ENCODE measurements around the gene EXOSC3.
"Not testable (repeated sequence)": the region's sequence is repeated elsewhere in the genome, so short reads cannot be mapped to it uniquely, and the experiment has no call there.

Gene EXOSC3

DNA sequence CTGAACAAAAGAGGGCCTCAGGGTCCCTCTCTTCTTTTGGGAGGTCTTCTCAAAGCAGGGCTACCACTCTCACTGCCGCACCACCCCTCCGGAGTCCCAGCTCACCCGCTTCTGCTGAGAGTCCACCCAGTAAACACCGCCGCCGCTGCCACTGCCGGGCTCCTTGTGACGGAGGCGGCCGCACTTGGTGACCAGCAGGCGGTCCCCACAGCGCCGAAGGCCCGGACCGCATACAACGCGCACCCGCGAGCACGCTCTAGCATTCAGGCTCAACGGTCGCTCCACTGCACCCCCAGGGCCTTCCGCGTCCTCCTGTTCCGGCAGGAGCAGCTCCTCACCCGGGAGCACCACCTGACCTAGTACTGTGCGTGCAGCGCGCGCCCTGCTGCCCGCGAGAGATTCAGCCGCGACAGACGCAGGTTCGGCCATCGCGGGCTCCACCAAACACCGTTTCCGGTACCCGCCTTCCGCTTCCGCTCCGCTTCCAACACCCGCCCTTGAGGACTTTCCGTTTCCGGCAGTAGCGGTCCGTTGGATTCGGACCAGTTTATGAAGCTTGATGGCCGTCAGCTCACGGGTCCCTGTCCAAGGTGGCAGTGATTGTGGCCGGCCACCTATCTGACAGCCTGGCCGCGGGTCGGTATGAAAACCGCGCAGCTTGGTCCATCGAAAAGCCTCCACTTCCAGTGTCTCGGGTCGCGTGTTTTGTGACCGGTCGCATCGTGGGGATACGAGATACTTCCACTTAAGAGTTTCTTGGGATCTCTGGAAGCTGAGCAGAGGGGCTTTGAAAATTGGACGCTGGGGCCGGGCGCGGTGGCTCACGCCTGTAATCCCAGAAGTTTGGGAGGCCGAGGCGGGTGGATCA is at the start of gene EXOSC3:
Gene EXOSC3, minus strand, starts transcription at position 449 of the 868 bp plus-strand sequence. Its CDS starts 20 bp downstream, at position 429.
- peaks cover 53% of the 10 kb centered on the region for H3K36me3 Mint-ChIP-seq
- H3K4me3 Mint-ChIP-seq: peak within 1 kb of the TSS; percentile 99
- peaks cover 30% of the 10 kb centered on the region for H3K4me1 Mint-ChIP-seq
- no peaks in the 10 kb centered on the region for H3K9me3 Mint-ChIP-seq
- peak; percentile 93 for ATAC-seq
- peak; percentile 75 to 95 for DNase-seq (ENCODE audit: low spot score in 2 of 2)
- peak within 1 kb of the TSS; percentile 99 for H3K27ac Mint-ChIP-seq

- DNase-seq (ENCODE audit: low spot score in 2 of 2) (no peak), ATAC-seq (no peak)
- Mint-ChIP-seq H3K36me3 (peaks cover 61% of the 10 kb centered on the region), H3K4me1 (no peaks in the 10 kb centered on the region), H3K27ac (peak overlapping the region; percentile 27), H3K4me3 (no peak overlapping the region), H3K9me3 (peaks cover 3% of the 10 kb centered on the region)
Measured at GRCh38 chr9:37827483-37828165, 42.8 kb upstream of the EXOSC3 start.

- not testable (repeated sequence) for H3K4me1 Mint-ChIP-seq; DNase-seq (ENCODE audit: low spot score in 2 of 2); H3K9me3 Mint-ChIP-seq; H3K27ac Mint-ChIP-seq; ATAC-seq; H3K4me3 Mint-ChIP-seq
- H3K36me3 Mint-ChIP-seq: peaks cover 81% of the 10 kb centered on the region
Measured at GRCh38 chr9:37825174-37825573, 40.3 kb upstream of the EXOSC3 start.

GRCh38 chr9:37820142-37820541 is 35.3 kb upstream of the EXOSC3 start:
- no peaks in the 10 kb centered on the region for H3K4me1 Mint-ChIP-seq
- peaks cover 57% of the 10 kb centered on the region for H3K36me3 Mint-ChIP-seq

DNA sequence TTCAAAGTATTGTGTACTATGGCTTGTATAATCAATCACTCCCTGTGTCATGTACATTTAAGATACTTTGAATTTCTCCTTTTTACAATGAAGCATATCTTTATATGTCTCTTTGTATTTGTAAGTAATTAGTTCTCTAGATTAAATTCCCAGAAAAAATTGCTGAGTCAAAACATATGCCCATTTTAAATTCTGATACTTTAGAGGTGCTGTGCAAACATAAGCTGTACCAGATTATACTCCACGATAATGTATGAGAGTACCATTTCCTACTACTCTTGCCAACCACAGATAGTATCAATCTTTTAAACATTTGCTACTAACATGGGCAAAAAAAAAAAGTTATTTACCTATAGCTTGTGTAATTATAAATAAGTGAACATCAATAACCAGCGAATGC is 34.0 kb upstream of the EXOSC3 start:
- no peak for ATAC-seq
- Mint-ChIP-seq H3K36me3 (peaks cover 44% of the 10 kb centered on the region), H3K4me3 (no peak overlapping the region)

More at GRCh38 chr9:37820142-37820541, 35.3 kb upstream of the EXOSC3 start:
- DNase-seq (ENCODE audit: low spot score in 2 of 2) (no peak), ATAC-seq (no peak)
- no peak overlapping the region for H3K27ac Mint-ChIP-seq
- H3K9me3 Mint-ChIP-seq: peaks cover 3% of the 10 kb centered on the region
- no peak overlapping the region for H3K4me3 Mint-ChIP-seq

GRCh38 chr9:37812773-37813379 is 28.0 kb upstream of the EXOSC3 start:
- H3K36me3 Mint-ChIP-seq: peaks cover 6% of the 10 kb centered on the region
- no peak overlapping the region for H3K4me3 Mint-ChIP-seq
- ATAC-seq (no peak), DNase-seq (ENCODE audit: low spot score in 2 of 2) (no peak)
- no peaks in the 10 kb centered on the region for H3K9me3 Mint-ChIP-seq
- H3K27ac Mint-ChIP-seq: peak overlapping the region; percentile 42
- peaks cover 5% of the 10 kb centered on the region for H3K4me1 Mint-ChIP-seq

More for the DNA sequence above, 34.0 kb upstream of the EXOSC3 start:
- no peak overlapping the region for H3K27ac Mint-ChIP-seq
- no peak for DNase-seq (ENCODE audit: low spot score in 2 of 2)
- H3K9me3 Mint-ChIP-seq: no peaks in the 10 kb centered on the region
- no peaks in the 10 kb centered on the region for H3K4me1 Mint-ChIP-seq

- no peak for DNase-seq (ENCODE audit: low spot score in 2 of 2)
- Mint-ChIP-seq H3K9me3 (no peaks in the 10 kb centered on the region), H3K4me1 (peaks cover 5% of the 10 kb centered on the region), H3K27ac (peak overlapping the region; percentile 57), H3K36me3 (peaks cover 10% of the 10 kb centered on the region), H3K4me3 (no peak overlapping the region)
- ATAC-seq: no peak
Measured at GRCh38 chr9:37811906-37812476, 27.1 kb upstream of the EXOSC3 start.

GRCh38 chr9:37809676-37810075 is 24.8 kb upstream of the EXOSC3 start:
- H3K27ac Mint-ChIP-seq; H3K9me3 Mint-ChIP-seq; DNase-seq (ENCODE audit: low spot score in 2 of 2); ATAC-seq; H3K4me3 Mint-ChIP-seq: not testable (repeated sequence)
- peaks cover 10% of the 10 kb centered on the region for H3K4me1 Mint-ChIP-seq
- peaks cover 19% of the 10 kb centered on the region for H3K36me3 Mint-ChIP-seq

GRCh38 chr9:37806271-37806670 is 21.4 kb upstream of the EXOSC3 start:
- Mint-ChIP-seq H3K36me3 (peaks cover 24% of the 10 kb centered on the region), H3K4me1 (peaks cover 16% of the 10 kb centered on the region), H3K4me3 (no peak overlapping the region), H3K27ac (no peak overlapping the region), H3K9me3 (no peaks in the 10 kb centered on the region)
- ATAC-seq: no peak
- DNase-seq (ENCODE audit: low spot score in 2 of 2): no peak

GRCh38 chr9:37801959-37802711 is 17.3 kb upstream of the EXOSC3 start:
- peak overlapping the region; percentile 82 for H3K4me3 Mint-ChIP-seq
- DNase-seq (ENCODE audit: low spot score in 2 of 2): no peak
- H3K4me1 Mint-ChIP-seq: peaks cover 32% of the 10 kb centered on the region
- no peaks in the 10 kb centered on the region for H3K9me3 Mint-ChIP-seq
- peak overlapping the region; percentile 5 for H3K27ac Mint-ChIP-seq
- no peak for ATAC-seq
- H3K36me3 Mint-ChIP-seq: peaks cover 22% of the 10 kb centered on the region

GRCh38 chr9:37801287-37801850 is 16.5 kb upstream of the EXOSC3 start:
- Mint-ChIP-seq H3K9me3 (no peaks in the 10 kb centered on the region), H3K4me1 (peaks cover 32% of the 10 kb centered on the region), H3K27ac (peak overlapping the region; percentile 5), H3K36me3 (peaks cover 18% of the 10 kb centered on the region), H3K4me3 (peak overlapping the region; percentile 82)
- peak; percentile 40 to 73 for DNase-seq (ENCODE audit: low spot score in 2 of 2)
- ATAC-seq: peak; percentile 71

- peak; percentile 95 to 99 for DNase-seq (ENCODE audit: low spot score in 2 of 2)
- Mint-ChIP-seq H3K36me3 (peaks cover 18% of the 10 kb centered on the region), H3K27ac (peak within 1 kb of the TSS; percentile 84), H3K9me3 (no peaks in the 10 kb centered on the region), H3K4me1 (peaks cover 32% of the 10 kb centered on the region), H3K4me3 (peak within 1 kb of the TSS; percentile 82)
- ATAC-seq: peak; percentile 94
Measured at GRCh38 chr9:37800631-37801286, 15.9 kb upstream of the EXOSC3 start, which contains the start of gene DCAF10. TSS of gene DCAF10 (plus strand) at chr9:37800797. CDS start at chr9:37800867, 70 bp downstream.

DNA sequence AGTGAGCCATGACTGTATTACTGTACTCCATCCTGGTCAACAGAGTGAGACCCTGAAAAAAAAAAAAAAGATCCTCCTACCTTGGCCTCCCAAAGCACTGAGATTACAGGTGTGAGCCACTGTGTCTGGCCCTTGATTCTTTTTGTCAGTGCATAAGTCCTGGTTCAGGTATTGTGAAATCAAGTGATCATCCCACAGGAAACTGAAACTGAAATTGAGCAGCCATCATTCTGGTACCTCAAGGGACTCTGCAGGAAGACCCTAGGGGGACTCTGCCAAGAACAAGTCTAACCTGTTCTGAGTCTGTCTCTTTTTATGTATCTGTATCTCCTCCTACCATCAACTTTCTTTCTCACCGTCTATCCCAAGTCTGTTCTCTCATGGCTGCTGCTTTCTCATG is 13.8 kb upstream of the EXOSC3 start:
- Mint-ChIP-seq H3K27ac (no peak overlapping the region), H3K36me3 (peaks cover 7% of the 10 kb centered on the region), H3K9me3 (no peaks in the 10 kb centered on the region), H3K4me3 (no peak overlapping the region), H3K4me1 (peaks cover 25% of the 10 kb centered on the region)
- ATAC-seq (no peak), DNase-seq (ENCODE audit: low spot score in 2 of 2) (no peak)

- no peak overlapping the region for H3K4me3 Mint-ChIP-seq
- DNase-seq (ENCODE audit: low spot score in 2 of 2) (no peak), ATAC-seq (no peak)
- peaks cover 7% of the 10 kb centered on the region for H3K36me3 Mint-ChIP-seq
- no peaks in the 10 kb centered on the region for H3K9me3 Mint-ChIP-seq
- no peak overlapping the region for H3K27ac Mint-ChIP-seq
- H3K4me1 Mint-ChIP-seq: peaks cover 16% of the 10 kb centered on the region
Measured at GRCh38 chr9:37796232-37796631, 11.4 kb upstream of the EXOSC3 start.
